HFF-Myc (cell line): ENCODE measurements around the gene FGFR1OP2.
A peak's percentile ranks its signal among the peaks of the same experiment; 100 is the strongest.

Experiments used
- DNase-seq: peaks from one replicate; pipeline ENCODE4 v3.0.0-alpha.2; 2011; ENCODE audit warnings: low read depth; ENCODE audit errors: extremely low read depth
- H3K4me3 ChIP-seq: replicated peaks from 2 replicates; pipeline ENCODE4 v1.5.1; 2011; ENCODE audit warnings: low read depth, mild to moderate bottlenecking, control low read depth, low read length
- TF ChIP-seq, protein P1 (sequence below): IDR thresholded peaks from 2 replicates; pipeline ENCODE4 v1.5.1; 2012; ENCODE audit warnings: mild to moderate bottlenecking, low read depth, low read length, control low read depth; ENCODE audit errors: missing control alignments

The FGFR1OP2 gene

DNA sequence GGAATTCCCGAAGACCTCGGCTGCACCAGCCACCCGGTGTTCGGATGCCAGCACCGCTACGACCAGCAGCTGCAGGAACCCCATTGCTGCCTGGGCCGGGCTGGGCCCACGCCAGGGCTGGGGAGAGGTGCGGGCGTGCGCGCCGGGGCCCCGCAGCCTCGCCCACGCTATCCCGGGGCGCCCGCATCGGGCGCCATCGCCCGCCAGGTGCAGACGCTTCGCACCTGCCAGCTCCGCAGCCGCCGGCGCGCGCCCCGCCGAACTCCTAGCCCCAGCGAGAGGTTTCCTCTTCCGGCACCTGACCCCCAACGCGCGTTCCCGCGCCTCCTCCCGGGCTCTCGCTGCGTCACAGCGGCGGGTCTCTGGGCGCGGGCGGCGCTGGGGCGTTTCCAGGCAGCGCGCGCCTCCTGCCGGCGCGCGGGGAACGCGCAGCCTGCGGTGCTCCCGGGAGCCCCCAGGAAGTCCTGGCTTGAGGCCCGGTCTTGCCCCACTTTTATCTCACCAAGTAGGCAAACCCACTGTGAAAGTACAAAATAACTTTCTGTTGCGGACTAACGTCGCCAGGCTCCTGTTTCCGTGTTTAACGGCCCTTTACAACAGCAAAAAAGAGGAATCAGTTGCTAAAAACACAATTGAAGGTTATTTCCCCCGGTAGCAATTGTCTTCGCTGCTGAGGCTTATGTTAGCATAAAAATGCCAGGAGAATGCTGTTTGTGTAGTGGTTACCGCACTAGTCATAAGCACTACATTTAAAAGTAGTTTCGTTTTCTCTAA is 76.0 kb downstream of the FGFR1OP2 start, which contains the start of gene TM7SF3:
Gene TM7SF3 (minus strand): TSS at position 300 of the 774 bp plus-strand sequence. CDS start 216 bp downstream, at position 84.
- TF ChIP-seq, protein P1, sequence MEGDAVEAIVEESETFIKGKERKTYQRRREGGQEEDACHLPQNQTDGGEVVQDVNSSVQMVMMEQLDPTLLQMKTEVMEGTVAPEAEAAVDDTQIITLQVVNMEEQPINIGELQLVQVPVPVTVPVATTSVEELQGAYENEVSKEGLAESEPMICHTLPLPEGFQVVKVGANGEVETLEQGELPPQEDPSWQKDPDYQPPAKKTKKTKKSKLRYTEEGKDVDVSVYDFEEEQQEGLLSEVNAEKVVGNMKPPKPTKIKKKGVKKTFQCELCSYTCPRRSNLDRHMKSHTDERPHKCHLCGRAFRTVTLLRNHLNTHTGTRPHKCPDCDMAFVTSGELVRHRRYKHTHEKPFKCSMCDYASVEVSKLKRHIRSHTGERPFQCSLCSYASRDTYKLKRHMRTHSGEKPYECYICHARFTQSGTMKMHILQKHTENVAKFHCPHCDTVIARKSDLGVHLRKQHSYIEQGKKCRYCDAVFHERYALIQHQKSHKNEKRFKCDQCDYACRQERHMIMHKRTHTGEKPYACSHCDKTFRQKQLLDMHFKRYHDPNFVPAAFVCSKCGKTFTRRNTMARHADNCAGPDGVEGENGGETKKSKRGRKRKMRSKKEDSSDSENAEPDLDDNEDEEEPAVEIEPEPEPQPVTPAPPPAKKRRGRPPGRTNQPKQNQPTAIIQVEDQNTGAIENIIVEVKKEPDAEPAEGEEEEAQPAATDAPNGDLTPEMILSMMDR, result peak; percentile 88
- DNase-seq, result peak; percentile 50
- H3K4me3 ChIP-seq, result peak within 1 kb of the TSS; percentile 91

DNA sequence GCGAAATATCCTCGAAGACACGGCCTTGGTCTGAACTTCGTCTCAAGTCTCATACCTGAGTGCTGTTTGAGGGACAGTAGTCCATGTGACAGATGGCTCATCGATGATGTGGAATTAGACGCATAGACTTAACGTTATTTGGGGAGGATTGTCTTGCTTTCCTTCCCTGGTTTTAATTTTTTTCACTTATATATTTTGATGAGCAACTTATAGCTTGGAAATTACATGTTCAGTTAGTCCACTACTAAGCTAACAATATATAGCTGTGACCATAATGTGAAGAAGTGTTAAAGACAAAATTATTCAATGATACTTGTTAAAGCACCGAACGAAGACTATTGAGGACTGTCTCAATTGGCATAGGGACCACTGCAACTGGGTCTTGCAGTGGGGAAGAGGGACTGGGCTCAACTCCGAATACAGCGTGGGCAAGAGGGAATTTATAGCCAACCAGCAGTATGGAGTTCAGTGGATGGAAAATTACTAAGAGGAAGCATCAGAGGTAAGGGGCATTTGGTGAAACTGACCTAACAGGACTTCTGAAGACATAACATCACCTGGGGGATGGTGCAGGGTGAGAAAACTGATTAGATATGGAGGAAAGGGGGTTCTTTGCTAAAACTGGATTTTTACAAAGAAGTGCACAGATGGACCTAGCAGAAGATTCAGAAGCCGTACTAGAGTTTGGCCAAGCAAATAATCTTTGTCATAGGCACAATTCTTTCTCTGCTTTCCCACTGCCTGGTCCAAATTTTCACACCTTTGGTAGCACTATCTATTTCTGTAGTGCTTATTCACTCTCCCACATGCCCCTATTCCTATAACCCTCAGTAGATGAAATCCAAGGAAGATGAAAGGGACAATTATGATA is 76.8 kb downstream of the FGFR1OP2 start:
- no peak for DNase-seq
- H3K4me3 ChIP-seq, result peak overlapping the region; percentile 91
- TF ChIP-seq, protein P1, result peak; percentile 22

DNA sequence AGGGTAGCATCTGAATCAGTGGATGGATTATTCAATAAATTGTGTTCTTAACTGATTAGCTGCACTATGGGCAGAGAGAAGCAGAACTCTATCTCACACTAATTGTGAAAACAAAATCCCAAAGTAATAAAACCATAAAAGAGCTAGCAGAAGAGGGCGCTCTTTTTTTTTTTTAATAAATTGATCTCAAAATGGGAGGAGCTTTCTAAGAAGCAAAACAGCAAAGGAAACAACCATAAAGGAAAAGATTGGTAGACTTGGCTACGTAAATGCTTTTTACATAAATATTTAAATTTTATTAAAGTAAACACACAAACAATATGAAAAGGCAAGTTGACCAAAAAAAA is 77.4 kb downstream of the FGFR1OP2 start:
- no peak for DNase-seq
- TF ChIP-seq, protein P1, result peak; percentile 11
- no peak overlapping the region for H3K4me3 ChIP-seq
